Lower leg skin (tissue), 4 donors: ENCODE data around the gene ABCC12. TPM values are rescaled to one million over a fixed set of nuclear protein-coding genes. Genes with fewer than 3 reads are reported as not detected.

Experiments
- DNase-seq, 2 donors: peaks; one replicate each; pipeline ENCODE4 v3.0.0-alpha.2; 2019; ENCODE audit warnings: low spot score in 2 of 2
- H3K4me3 ChIP-seq: fragments of 200-600 bp; sonication (generic); 2 replicates; pipeline ENCODE4 v1.5.1; 2017; ENCODE audit warnings: mild to moderate bottlenecking, low read depth; ENCODE audit not compliant: poor library complexity, severe bottlenecking
- CTCF ChIP-seq, 3 donors: fragments of 450-650 bp; IDR thresholded peaks; one replicate each; pipeline ENCODE4 v1.5.1; 2016; ENCODE audit warnings: antibody characterized with exemption in 3 of 3, mild to moderate bottlenecking in 3 of 3, moderate library complexity in 2 of 3
- POLR2A ChIP-seq, 2 donors: fragments of 450-650 bp; IDR thresholded peaks; one replicate each; pipeline ENCODE4 v1.6.1; 2016 to 2017; ENCODE audit warnings: antibody characterized with exemption in 2 of 2, mild to moderate bottlenecking in 1 of 2, moderate library complexity in 1 of 2
- WGBS, 2 donors: methylation state at CpG; one replicate each; pipeline ENCODE4 v1.1.5; 2018; 5-methylcytosine and 5-hydroxymethylcytosine counted together
- intact Hi-C: fragments of 100-400 bp; cut with DNase I; formaldehyde crosslinking; loops from one replicate; pipeline ENCODE4 v1.15.0; 2023; ENCODE audit warnings: low total_unique reads
- total RNA-seq, 4 donors: library from RNA; depleted of rRNA; stranded (reverse); fragments of >200 nt; gene quantifications; one replicate each; pipeline ENCODE4 v1.1.0, GENCODE V29; 2016

Gene ABCC12
- total RNA-seq: under 1 TPM in 1 of 4 donors, not detected in 3; 0.16 TPM

GRCh38 chr16:48155926-48156789 lies at the start of gene ABCC12:
TSS of gene ABCC12 (minus strand) at chr16:48155993. CDS start at chr16:48146424, 9,569 bp downstream.
- DNase-seq: no peak
- intact Hi-C loops: loop anchor here (5.0 to 10.0 kb wide), 2 partner anchors 1009 to 1121 kb away; no protein-coding TSS in a partner anchor
- TF ChIP-seq POLR2A (IDR thresholded peaks at IDR 0.05) (no peak), CTCF (IDR thresholded peaks at IDR 0.05) (no peak)
- H3K4me3 ChIP-seq: no peak within 1 kb of the TSS
- WGBS, 2 donors: 62 to 65% methylated on average over 24 of the region's 24 CpGs

DNA sequence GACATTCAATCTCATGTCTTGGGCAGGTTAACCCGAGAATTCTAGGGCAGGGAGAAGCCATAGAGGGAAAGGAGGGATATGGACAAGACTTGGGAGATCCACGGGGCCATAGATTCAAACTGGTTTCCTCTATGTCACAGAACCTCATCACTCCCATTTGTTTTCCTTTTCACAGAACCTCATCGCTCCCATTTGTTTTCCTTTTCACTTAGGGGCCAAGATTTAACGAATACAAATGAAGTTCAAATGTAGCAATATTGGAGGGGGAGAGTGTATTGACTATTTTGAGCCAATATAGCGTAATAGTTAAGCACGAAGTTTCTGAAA lies 49.0 kb upstream of the ABCC12 start:
- no peak overlapping the region for H3K4me3 ChIP-seq
- 86 to 90% methylated on average over 6 of the region's 6 CpGs for WGBS, 2 donors

GRCh38 chr16:48203974-48204824 lies 48.4 kb upstream of the ABCC12 start:
- TF ChIP-seq POLR2A (IDR thresholded peaks at IDR 0.05) (no peak), CTCF (IDR thresholded peaks at IDR 0.05) (no peak)
- 87 to 89% methylated on average over 8 of the region's 8 CpGs for WGBS, 2 donors
- no peak for DNase-seq
- intact Hi-C loops: no loop called here
- H3K4me3 ChIP-seq: no peak overlapping the region

More for the DNA sequence above, 49.0 kb upstream of the ABCC12 start:
- TF ChIP-seq POLR2A (IDR thresholded peaks at IDR 0.05) (no peak), CTCF (IDR thresholded peaks at IDR 0.05) (no peak)
- no peak for DNase-seq
- intact Hi-C loops: no loop called here

DNA sequence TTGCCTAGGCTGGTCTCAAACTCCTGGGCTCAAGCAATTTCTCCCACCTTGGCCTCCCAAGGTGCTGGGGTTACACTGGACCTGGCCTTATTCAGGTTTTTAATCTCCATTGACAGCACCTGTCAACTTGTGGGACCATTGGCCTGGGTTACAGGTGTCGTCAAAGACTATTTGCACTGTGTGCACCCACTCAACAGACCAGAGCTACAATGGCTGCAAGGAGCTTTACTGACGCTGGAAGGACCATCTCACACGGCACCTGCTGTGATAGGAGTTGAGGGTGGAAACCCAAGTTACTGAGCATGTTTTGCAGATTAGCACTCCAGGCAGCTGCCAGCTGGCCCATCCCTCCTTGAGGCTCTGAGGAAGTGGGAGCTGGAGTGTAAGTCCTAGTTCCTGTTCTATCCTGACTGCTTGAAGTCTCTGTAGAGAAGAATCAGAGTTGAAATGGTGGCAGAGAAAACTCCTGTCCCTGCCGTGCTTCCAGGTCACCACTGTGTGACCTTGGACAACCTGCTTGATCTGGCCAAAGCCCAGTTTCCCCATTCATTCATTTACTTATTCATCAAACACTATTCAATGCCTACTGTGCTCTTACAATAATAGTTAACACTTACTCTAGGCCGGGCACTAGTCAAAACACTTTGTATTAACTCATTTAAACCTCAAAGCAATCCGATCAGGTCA lies 45.9 kb upstream of the ABCC12 start:
- TF ChIP-seq CTCF (IDR thresholded peaks at IDR 0.05): no peak
- TF ChIP-seq POLR2A (IDR thresholded peaks at IDR 0.05): no peak
- no peak for DNase-seq
- intact Hi-C loops: no loop called here
- no peak overlapping the region for H3K4me3 ChIP-seq
- WGBS, 2 donors: 65 to 78% methylated on average over 6 of the region's 6 CpGs

- DNase-seq: no peak
- H3K4me3 ChIP-seq: no peak overlapping the region
- 90 to 93% methylated on average over 3 of the region's 3 CpGs for WGBS, 2 donors
- TF ChIP-seq CTCF (IDR thresholded peaks at IDR 0.05) (no peak), POLR2A (IDR thresholded peaks at IDR 0.05) (no peak)
- intact Hi-C loops: no loop called here
Measured at GRCh38 chr16:48197294-48197693, 41.5 kb upstream of the ABCC12 start.
